Esophagus squamous epithelium (tissue), 4 donors: ENCODE measurements around the gene SEC14L1.

ENCODE experiments used
- CTCF ChIP-seq, 6 experiments: fragments of 450-650 bp in 4 of 6; fragments of 200-600 bp in 2 of 6; sonication (generic) in 2 of 6; IDR thresholded peaks; one replicate each; pipeline ENCODE4 v1.5.1; 2016 to 2019; ENCODE audit warnings: antibody characterized with exemption in 6 of 6, mild to moderate bottlenecking in 4 of 6, moderate library complexity in 4 of 6
- POLR2A ChIP-seq, 4 donors: fragments of 450-650 bp; IDR thresholded peaks; one replicate each; pipeline ENCODE4 v1.6.1; 2017; ENCODE audit warnings: antibody characterized with exemption in 4 of 4, mild to moderate bottlenecking in 4 of 4, moderate library complexity in 3 of 4

GRCh38 chr17:77111934-77112296, 28.9 kb upstream of the SEC14L1 start:
- TF ChIP-seq CTCF (IDR thresholded peaks at IDR 0.05) (no peak), POLR2A (IDR thresholded peaks at IDR 0.05) (no peak)
